Measurements from ENCODE around the gene FASTKD1.

- TF ChIP-seq CTCF (IDR thresholded peaks at IDR 0.05) (no peak), POLR2A (IDR thresholded peaks at IDR 0.05) (no peak), EP300 (IDR thresholded peaks at IDR 0.05) (no peak)
These were observed 60.6 kb downstream of the FASTKD1 start for GRCh38 chr2:169513094-169513493.

Measured in suprapubic skin (tissue), 3 donors.